HL-60 (cell line): ENCODE results near the gene ADPRHL1.

Experiments
- CTCF ChIP-seq: IDR thresholded peaks from one replicate; pipeline ENCODE4 v1.5.1; 2011; ENCODE audit warnings: low read length, control low read depth, inconsistent platforms; ENCODE audit not compliant: insufficient read depth
- GABPA ChIP-seq: IDR thresholded peaks from 2 replicates; pipeline ENCODE4 v1.6.1; 2012; ENCODE audit warnings: low read depth
- POLR2AphosphoS5 ChIP-seq: IDR thresholded peaks from 2 replicates; pipeline ENCODE4 v1.6.1; 2012; ENCODE audit warnings: low read depth
- REST ChIP-seq: IDR thresholded peaks from 2 replicates; pipeline ENCODE4 v1.6.1; 2012; ENCODE audit warnings: low read depth; ENCODE audit not compliant: insufficient replicate concordance
- SPI1 ChIP-seq: IDR thresholded peaks from 2 replicates; pipeline ENCODE4 v1.6.1; 2012; ENCODE audit warnings: low read depth, mild to moderate bottlenecking, borderline replicate concordance

GRCh38 chr13:113460599-113460998, 7.3 kb upstream of the ADPRHL1 start:
- no peak for TF ChIP-seq CTCF
- TF ChIP-seq REST: no peak
- no peak for TF ChIP-seq POLR2AphosphoS5
- TF ChIP-seq SPI1: no peak
- no peak for TF ChIP-seq GABPA
